OCI-LY3 (cell line): ENCODE data around the gene PPHLN1.

Experiments used
- EZH2phosphoT487 ChIP-seq: fragments of 200-600 bp; shearing (Covaris generic); IDR thresholded peaks from 2 replicates; pipeline ENCODE4 v1.6.1; 2018; ENCODE audit warnings: antibody characterized with exemption, mixed run types, low read depth
- TF ChIP-seq, protein P1 (sequence below): fragments of 200-600, 300-600 bp; sonication (generic); IDR thresholded peaks from 2 replicates; pipeline ENCODE4 v1.5.1; 2014; ENCODE audit warnings: antibody characterized with exemption, low read length, low read depth

DNA sequence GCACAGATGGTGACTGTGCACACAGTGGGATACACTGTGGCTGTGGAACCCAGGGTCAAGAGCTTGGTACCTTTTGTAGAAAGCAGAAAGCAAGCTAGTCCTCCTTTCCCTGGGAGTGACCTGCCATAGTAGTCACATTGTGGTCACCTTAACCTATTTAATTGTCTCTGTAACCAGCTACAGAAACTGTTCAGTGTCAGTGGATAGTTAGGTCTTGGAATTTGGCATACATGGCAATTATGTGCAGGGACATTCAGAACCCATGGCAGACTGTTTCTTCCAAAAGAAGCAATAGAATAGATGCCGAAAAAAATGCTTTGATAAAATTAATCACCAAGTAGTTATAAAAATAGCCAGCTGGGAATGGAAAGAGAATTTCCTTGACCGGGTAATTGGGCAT lies 30.4 kb downstream of the PPHLN1 start:
- TF ChIP-seq, protein P1, sequence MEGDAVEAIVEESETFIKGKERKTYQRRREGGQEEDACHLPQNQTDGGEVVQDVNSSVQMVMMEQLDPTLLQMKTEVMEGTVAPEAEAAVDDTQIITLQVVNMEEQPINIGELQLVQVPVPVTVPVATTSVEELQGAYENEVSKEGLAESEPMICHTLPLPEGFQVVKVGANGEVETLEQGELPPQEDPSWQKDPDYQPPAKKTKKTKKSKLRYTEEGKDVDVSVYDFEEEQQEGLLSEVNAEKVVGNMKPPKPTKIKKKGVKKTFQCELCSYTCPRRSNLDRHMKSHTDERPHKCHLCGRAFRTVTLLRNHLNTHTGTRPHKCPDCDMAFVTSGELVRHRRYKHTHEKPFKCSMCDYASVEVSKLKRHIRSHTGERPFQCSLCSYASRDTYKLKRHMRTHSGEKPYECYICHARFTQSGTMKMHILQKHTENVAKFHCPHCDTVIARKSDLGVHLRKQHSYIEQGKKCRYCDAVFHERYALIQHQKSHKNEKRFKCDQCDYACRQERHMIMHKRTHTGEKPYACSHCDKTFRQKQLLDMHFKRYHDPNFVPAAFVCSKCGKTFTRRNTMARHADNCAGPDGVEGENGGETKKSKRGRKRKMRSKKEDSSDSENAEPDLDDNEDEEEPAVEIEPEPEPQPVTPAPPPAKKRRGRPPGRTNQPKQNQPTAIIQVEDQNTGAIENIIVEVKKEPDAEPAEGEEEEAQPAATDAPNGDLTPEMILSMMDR: no peak
- TF ChIP-seq EZH2phosphoT487: no peak
